HG02623 (cell line): ENCODE data around the gene CENPF.

Experiments
- ATAC-seq: cut with Tn5 transposase; IDR thresholded peaks from one replicate; pipeline ENCODE4 v1.9.1; 2021; ENCODE audit warnings: moderate library complexity; ENCODE audit not compliant: unreplicated experiment

CENPF gene

DNA sequence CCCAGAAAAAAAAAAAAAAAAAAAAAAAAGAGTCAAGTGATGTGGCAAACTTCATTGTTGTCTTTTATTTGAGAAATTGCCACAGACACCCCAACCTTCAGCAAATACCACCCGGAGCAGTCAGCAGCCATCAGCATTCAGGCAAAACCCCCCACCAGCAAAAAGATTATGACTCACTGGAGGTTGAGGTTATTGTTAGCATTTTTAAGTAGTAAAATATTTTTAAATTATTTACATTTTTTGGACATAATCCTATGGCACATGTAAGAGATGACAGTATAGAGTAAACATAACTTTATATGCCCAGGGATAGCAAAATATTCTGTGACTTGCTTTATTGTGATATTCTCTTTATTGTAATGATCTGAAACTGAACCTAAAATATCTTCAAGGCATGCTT, 95.6 kb downstream of the CENPF start:
- ATAC-seq, result no peak

DNA sequence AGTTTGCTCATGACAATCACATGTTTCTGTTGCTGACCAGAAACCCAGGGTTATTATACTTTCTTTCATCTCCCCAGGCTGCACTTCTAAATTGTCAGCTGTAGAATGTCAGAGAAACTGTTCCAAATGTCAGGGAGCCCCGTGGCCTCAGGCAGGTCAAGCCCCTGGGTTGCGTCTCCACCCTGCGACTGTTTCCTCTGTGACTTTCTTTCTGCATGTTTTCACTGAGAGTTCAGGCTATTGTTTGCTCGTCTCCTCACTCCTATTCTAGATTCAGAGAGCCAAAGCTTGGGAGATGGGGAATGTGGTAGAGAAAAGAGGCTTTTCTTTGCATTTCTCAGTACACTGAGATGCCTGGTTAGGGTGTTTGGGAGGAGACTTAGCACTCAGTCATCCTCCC, 97.4 kb downstream of the CENPF start:
- no peak for ATAC-seq

DNA sequence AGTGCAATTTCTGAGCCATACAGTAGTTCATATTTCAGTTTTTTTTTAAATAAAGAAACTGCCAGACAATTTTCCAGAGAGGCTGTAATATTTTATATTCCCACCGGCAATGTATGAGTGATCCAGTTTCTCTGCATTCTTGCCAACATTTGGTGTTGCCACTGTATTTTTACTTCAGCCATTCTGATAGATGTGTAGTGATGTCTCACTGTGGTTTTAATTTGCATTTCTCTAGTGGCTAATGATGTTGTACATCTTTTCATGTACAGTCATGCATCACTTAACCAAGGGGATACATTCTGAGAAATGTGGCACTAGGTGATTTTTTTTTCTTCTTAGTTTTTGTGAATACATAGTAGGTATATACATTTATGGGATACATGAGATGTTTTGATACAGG, 99.6 kb downstream of the CENPF start:
- no peak for ATAC-seq

DNA sequence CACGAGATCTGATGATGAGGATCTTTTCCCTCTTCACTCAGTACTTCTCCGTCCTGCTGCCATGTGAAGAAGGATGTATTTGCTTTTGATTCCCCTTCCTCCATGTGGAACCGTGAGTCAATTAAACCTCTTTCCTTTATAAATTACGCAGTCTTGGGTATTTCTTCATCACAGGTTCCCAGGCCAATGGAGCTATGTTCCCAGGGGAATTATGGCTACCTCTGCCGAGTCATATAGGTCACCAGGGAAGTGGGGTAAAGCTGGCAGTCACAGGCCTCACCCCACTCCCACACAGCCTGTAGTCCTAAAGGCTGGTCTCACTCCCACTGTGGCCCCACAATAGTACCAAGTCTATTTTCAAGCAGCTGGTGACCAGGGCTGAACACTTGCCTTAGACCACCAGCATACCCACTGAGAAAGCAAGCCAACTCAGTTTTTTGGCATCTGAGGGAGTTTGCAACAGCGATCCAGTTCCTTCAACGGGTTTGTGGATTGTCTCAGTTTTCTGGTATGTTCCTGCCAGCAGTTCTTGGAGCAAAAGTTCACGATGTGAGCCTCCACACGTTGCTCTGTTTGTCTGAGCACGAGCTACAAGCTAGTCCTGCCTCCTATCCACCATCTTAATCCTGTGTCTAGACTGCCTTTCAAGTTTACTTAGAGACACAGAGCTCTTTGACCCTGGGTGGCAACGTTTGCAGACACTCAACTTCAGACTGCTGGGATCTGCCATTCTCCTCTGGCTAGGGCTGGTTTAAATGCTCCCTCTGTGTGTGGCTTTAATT, 104.5 kb downstream of the CENPF start:
- ATAC-seq, result no peak

DNA sequence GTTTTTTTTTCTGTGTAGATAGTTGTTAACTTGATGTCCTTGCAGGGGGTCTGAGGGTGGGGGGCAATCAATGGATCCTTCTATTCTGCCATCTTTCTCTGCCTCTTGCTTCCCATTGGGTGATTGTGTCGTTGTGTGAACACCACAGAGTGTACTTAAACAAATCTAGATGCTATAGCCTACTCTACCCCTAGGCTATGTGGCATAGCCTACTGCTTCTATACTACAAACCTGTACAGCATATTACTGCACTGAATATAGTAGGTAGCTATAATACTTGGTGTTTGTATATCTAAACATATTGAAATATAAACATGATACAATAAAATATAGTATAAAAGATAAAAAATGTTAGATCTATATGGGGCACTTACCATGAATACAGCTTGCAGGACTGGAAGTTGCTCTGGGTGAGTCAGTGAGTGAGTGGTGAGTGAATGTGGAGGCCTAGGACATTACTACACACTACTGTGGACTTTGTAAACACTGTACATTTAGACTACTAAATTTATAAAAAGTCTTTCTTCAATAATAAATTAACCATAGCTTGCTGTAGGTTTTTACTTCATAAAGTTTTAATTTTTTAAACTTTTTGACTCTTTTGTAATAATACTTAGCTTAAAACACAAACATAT, 105.4 kb downstream of the CENPF start:
- ATAC-seq, result no peak

DNA sequence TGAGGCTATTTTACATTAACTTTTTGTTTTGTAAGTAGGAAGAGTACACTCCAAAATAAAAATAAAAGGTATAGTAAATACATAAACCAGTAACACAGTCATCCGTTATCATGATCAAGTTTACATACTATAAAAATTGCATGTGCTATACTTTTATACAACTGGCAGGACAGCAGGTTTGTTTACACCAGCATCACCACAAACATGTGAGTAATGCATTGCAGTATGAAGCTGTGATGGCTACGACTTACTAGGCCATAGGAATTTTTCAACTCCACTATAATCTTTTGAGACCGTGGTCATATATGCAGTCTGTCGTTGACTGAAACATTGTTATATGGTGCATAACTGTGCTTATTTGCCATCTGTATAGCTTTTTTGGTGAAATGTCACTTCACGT, 106.2 kb downstream of the CENPF start:
- no peak for ATAC-seq

DNA sequence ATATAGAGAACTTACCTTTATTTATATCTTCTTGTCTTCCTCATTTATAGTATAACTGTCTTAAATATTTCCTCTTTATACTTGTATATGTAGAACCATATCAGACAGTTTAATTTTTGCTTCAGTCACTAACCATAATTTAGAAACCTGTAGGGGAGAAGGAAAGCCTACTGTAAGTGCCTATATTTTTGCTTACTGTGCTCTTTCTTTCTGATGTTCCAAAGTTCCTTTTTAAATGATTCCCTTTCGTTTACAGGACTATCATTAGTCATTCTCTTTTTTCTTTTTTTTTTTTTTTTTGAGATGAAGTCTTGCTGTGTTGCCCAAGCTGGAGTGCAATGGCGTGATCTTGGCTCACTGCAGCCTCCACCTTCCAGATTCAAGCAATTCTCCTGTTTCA, 109.7 kb downstream of the CENPF start:
- ATAC-seq, result no peak
